HG03432 (cell line): ENCODE results near the gene PCP4L1.
"Not testable (repeated sequence)": the region's sequence is repeated elsewhere in the genome, so short reads cannot be mapped to it uniquely, and the experiment has no call there.

Experiments used
- ATAC-seq: cut with Tn5 transposase; IDR thresholded peaks from one replicate; pipeline ENCODE4 v1.9.1; 2021; ENCODE audit warnings: mild to moderate bottlenecking, moderate library complexity; ENCODE audit not compliant: unreplicated experiment

The PCP4L1 gene

GRCh38 chr1:161227196-161227871, 31.2 kb upstream of the PCP4L1 start:
- peak; percentile 37 for ATAC-seq

GRCh38 chr1:161228032-161228431, 30.5 kb upstream of the PCP4L1 start:
- no peak for ATAC-seq

GRCh38 chr1:161229896-161230295, 28.6 kb upstream of the PCP4L1 start:
- no peak for ATAC-seq

- ATAC-seq, result no peak
Measured at GRCh38 chr1:161230762-161231161, 27.8 kb upstream of the PCP4L1 start.

GRCh38 chr1:161233102-161233501, 25.4 kb upstream of the PCP4L1 start:
- no peak for ATAC-seq

- no peak for ATAC-seq
Measured at GRCh38 chr1:161235957-161236775, 22.4 kb upstream of the PCP4L1 start.

GRCh38 chr1:161238039-161238473, 20.5 kb upstream of the PCP4L1 start, which contains the start of gene NR1I3:
NR1I3 (minus strand) TSS chr1:161238203; CDS start chr1:161236565, 1,638 bp downstream.
- no peak for ATAC-seq

- ATAC-seq, result no peak
Measured at GRCh38 chr1:161241682-161242081, 16.9 kb upstream of the PCP4L1 start.

- ATAC-seq, result no peak
Measured at GRCh38 chr1:161242313-161242712, 16.2 kb upstream of the PCP4L1 start.

GRCh38 chr1:161244888-161245287, 13.7 kb upstream of the PCP4L1 start:
- ATAC-seq, result no peak

- ATAC-seq, result not testable (repeated sequence)
Measured at GRCh38 chr1:161250100-161250499, 8.4 kb upstream of the PCP4L1 start.

- no peak for ATAC-seq
Measured at GRCh38 chr1:161250829-161251228, 7.7 kb upstream of the PCP4L1 start.

GRCh38 chr1:161251579-161251978, 7.0 kb upstream of the PCP4L1 start:
- ATAC-seq, result no peak

GRCh38 chr1:161255302-161255701, 3.2 kb upstream of the PCP4L1 start:
- not testable (repeated sequence) for ATAC-seq

- not testable (repeated sequence) for ATAC-seq
Measured at GRCh38 chr1:161255955-161256520, 2.5 kb upstream of the PCP4L1 start.

- ATAC-seq, result not testable (repeated sequence)
Measured at GRCh38 chr1:161257109-161257508, 1.4 kb upstream of the PCP4L1 start.

- no peak for ATAC-seq
Measured at GRCh38 chr1:161259345-161259702, 779 bp downstream of the PCP4L1 start.

GRCh38 chr1:161259765-161260164, 1.2 kb downstream of the PCP4L1 start:
- no peak for ATAC-seq

GRCh38 chr1:161260376-161261260, 2.1 kb downstream of the PCP4L1 start:
- peak; percentile 30 for ATAC-seq

- peak; percentile 62 for ATAC-seq
Measured at GRCh38 chr1:161261261-161262235, 3.0 kb downstream of the PCP4L1 start.
